Measurements from ENCODE around the gene PSMD1.

- no peak for TF ChIP-seq CTCF (IDR thresholded peaks at IDR 0.05)
- no peak for TF ChIP-seq EZH2 (IDR thresholded peaks at IDR 0.05)
- TF ChIP-seq EZH2phosphoT487 (IDR thresholded peaks at IDR 0.05) = no peak
Observed at GRCh38 chr2:231219289-231219688, 162.6 kb downstream of the PSMD1 start.

Data from neural progenitor cell (in vitro differentiated cells).